Parathyroid adenoma (tissue), 2 donors: ENCODE data around the gene ZSWIM5.
"Not testable (repeated sequence)": the region's sequence is repeated elsewhere in the genome, so short reads cannot be mapped to it uniquely, and the experiment has no call there.

Source experiments
- H2AFZ ChIP-seq: fragments of 300-600 bp; sonication (generic); one replicate; pipeline ENCODE4 v1.7.0; 2017; ENCODE audit warnings: antibody characterized with exemption, mild to moderate bottlenecking
- H3K27ac ChIP-seq: fragments of 300-600 bp; sonication (generic); one replicate; pipeline ENCODE4 v1.7.0; 2017
- H3K27me3 ChIP-seq: fragments of 300-600 bp; sonication (generic); one replicate; pipeline ENCODE4 v1.7.0; 2017; ENCODE audit warnings: low read length; ENCODE audit not compliant: control insufficient read depth, insufficient read depth
- H3K36me3 ChIP-seq: fragments of 300-600 bp; sonication (generic); one replicate; pipeline ENCODE4 v1.7.0; 2017; ENCODE audit warnings: low read length; ENCODE audit not compliant: control insufficient read depth, insufficient read depth
- H3K4me1 ChIP-seq: fragments of 300-600 bp; sonication (generic); one replicate; pipeline ENCODE4 v1.7.0; 2017; ENCODE audit warnings: control low read depth
- H3K4me2 ChIP-seq: fragments of 300-600 bp; sonication (generic); one replicate; pipeline ENCODE4 v1.7.0; 2017; ENCODE audit warnings: low read length
- H3K4me3 ChIP-seq: fragments of 300-600 bp; sonication (generic); one replicate; pipeline ENCODE4 v1.7.0; 2017; ENCODE audit warnings: low read depth, low read length
- H3K79me2 ChIP-seq: fragments of 300-600 bp; sonication (generic); one replicate; pipeline ENCODE4 v1.7.0; 2017; ENCODE audit warnings: control low read depth
- H3K9ac ChIP-seq: fragments of 300-600 bp; sonication (generic); one replicate; pipeline ENCODE4 v1.7.0; 2017; ENCODE audit warnings: mild to moderate bottlenecking
- H3K9me3 ChIP-seq: fragments of 300-600 bp; sonication (generic); one replicate; pipeline ENCODE4 v1.7.0; 2017; ENCODE audit warnings: low read length; ENCODE audit not compliant: control insufficient read depth
- CTCF ChIP-seq: fragments of 300-600 bp; sonication (generic); IDR thresholded peaks from one replicate; pipeline ENCODE4 v1.7.0; 2017; ENCODE audit warnings: antibody characterized with exemption, mild to moderate bottlenecking
- donor health status: primary hyperparathyroidism.

ZSWIM5 gene

GRCh38 chr1:45067806-45068205 lies 138.6 kb downstream of the ZSWIM5 start:
- Histone ChIP-seq H3K4me2 (no peak overlapping the region), H3K4me1 (no peaks in the 10 kb centered on the region), H3K79me2 (no peaks in the 10 kb centered on the region), H3K4me3 (no peak overlapping the region), H3K9me3 (no peaks in the 10 kb centered on the region), H3K36me3 (no peaks in the 10 kb centered on the region), H2AFZ (no peak overlapping the region), H3K27ac (no peak overlapping the region), H3K9ac (no peak overlapping the region), H3K27me3 (no peaks in the 10 kb centered on the region)
- no peak for TF ChIP-seq CTCF

GRCh38 chr1:45065083-45065482 lies 141.3 kb downstream of the ZSWIM5 start:
- no peaks in the 10 kb centered on the region for H3K79me2 ChIP-seq

GRCh38 chr1:45062463-45062862 lies 143.9 kb downstream of the ZSWIM5 start:
- H3K79me2 ChIP-seq, H3K36me3 ChIP-seq, H3K27me3 ChIP-seq, H3K9ac ChIP-seq, H3K4me2 ChIP-seq, H3K4me1 ChIP-seq, H2AFZ ChIP-seq, H3K9me3 ChIP-seq, H3K27ac ChIP-seq, H3K4me3 ChIP-seq: not testable (repeated sequence)

More at GRCh38 chr1:45065083-45065482, 141.3 kb downstream of the ZSWIM5 start:
- no peaks in the 10 kb centered on the region for H3K4me1 ChIP-seq
- no peak overlapping the region for H3K9ac ChIP-seq
- no peak overlapping the region for H2AFZ ChIP-seq
- H3K27me3 ChIP-seq: no peaks in the 10 kb centered on the region
- H3K4me3 ChIP-seq: no peak overlapping the region
- no peak overlapping the region for H3K27ac ChIP-seq
- no peak overlapping the region for H3K4me2 ChIP-seq
- H3K9me3 ChIP-seq: no peaks in the 10 kb centered on the region
- TF ChIP-seq CTCF: no peak
- no peaks in the 10 kb centered on the region for H3K36me3 ChIP-seq

GRCh38 chr1:45059829-45060228 lies 146.6 kb downstream of the ZSWIM5 start:
- Histone ChIP-seq H3K79me2 (no peaks in the 10 kb centered on the region), H3K4me1 (no peaks in the 10 kb centered on the region), H3K36me3 (no peaks in the 10 kb centered on the region), H3K27me3 (no peaks in the 10 kb centered on the region), H3K9me3 (no peaks in the 10 kb centered on the region), H3K4me3 (no peak overlapping the region), H3K9ac (no peak overlapping the region), H3K4me2 (no peak overlapping the region), H2AFZ (no peak overlapping the region), H3K27ac (no peak overlapping the region)
- TF ChIP-seq CTCF: no peak

- Histone ChIP-seq H3K4me3 (no peak overlapping the region), H3K4me2 (no peak overlapping the region), H3K9me3 (no peaks in the 10 kb centered on the region), H3K36me3 (no peaks in the 10 kb centered on the region), H3K79me2 (no peaks in the 10 kb centered on the region), H3K27me3 (no peaks in the 10 kb centered on the region), H3K4me1 (no peaks in the 10 kb centered on the region), H3K9ac (no peak overlapping the region), H2AFZ (no peak overlapping the region), H3K27ac (no peak overlapping the region)
- no peak for TF ChIP-seq CTCF
Observed at GRCh38 chr1:45057542-45057941, 148.9 kb downstream of the ZSWIM5 start.
